Measurements from ENCODE around the gene TBXAS1.

TBXAS1 gene

DNA sequence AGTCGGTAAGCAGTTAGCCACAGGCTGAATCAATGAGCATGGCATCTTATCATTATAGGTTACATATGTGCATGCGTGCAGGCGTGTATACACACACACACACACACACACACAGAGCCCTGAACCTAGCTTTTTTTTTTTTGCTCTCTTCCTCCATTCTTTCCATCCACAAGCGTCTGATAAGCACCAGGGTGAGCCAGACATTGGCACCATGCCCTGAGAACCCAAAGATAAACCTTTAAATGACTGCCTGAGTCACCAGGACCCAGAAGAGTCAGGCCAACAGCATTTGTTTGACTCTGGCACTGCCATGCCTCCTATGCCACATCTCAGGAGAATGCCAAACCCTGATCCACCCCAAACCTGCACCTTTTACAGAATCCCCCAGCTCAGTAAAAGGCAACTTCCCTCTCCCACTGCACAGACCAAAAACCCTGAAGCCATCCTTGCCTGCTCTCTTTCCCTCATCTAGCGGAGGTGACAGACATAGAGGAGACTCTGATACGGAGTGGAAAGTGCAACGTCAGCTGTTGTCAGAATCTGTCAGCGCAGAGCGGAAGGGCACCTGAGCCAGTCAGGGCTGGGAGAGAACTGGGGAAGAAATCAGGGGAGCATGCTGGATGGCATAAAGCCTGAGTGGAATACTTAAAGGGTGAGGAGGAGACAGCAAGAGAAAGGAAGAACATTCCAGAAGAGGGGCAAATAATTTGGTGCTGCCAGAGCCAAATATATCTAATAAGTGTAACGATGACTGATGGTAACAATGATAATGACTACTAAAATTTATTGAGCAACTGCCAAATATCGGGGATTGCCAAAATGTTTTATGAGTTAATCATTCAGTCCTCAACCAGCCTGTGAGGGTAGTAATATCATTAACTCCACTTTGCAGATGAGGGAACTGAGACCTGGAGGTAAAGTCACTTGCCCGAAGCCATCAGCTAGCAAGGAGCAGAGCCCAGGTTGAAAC, 230.5 kb downstream of the TBXAS1 start:
- Histone ChIP-seq H2AFZ (ENCODE audit: low read length) (no peak overlapping the region), H3K4me1 (ENCODE audit: low read length) (peaks cover 4% of the 10 kb centered on the region), H3K9me3 (replicated peaks; ENCODE audit: insufficient read depth, low read length) (no peaks in the 10 kb centered on the region), H3K4me3 (ENCODE audit: low read length) (no peak overlapping the region), H3K36me3 (replicated peaks; ENCODE audit: insufficient read depth, low read length) (no peaks in the 10 kb centered on the region), H3K27ac (ENCODE audit: low read length) (no peak overlapping the region), H3K9me2 (replicated peaks; ENCODE audit: insufficient read depth, low read length) (no peaks in the 10 kb centered on the region), H3K4me2 (ENCODE audit: low read depth, low read length) (no peak overlapping the region), H3F3A (ENCODE audit: insufficient read depth, low read length) (no peaks in the 10 kb centered on the region), H3K79me2 (ENCODE audit: low read length) (no peaks in the 10 kb centered on the region), H3K27me3 (replicated peaks; ENCODE audit: insufficient read depth, low read length) (no peaks in the 10 kb centered on the region; the same call in 1 of the 2 replicates), H4K20me1 (ENCODE audit: insufficient read depth, low read length) (no peaks in the 10 kb centered on the region), H3K9ac (ENCODE audit: low read length) (no peak overlapping the region)
- no peak for TF ChIP-seq EZH2phosphoT487 (IDR thresholded peaks at IDR 0.05; ENCODE audit: low read length)
- TF ChIP-seq, protein P1, sequence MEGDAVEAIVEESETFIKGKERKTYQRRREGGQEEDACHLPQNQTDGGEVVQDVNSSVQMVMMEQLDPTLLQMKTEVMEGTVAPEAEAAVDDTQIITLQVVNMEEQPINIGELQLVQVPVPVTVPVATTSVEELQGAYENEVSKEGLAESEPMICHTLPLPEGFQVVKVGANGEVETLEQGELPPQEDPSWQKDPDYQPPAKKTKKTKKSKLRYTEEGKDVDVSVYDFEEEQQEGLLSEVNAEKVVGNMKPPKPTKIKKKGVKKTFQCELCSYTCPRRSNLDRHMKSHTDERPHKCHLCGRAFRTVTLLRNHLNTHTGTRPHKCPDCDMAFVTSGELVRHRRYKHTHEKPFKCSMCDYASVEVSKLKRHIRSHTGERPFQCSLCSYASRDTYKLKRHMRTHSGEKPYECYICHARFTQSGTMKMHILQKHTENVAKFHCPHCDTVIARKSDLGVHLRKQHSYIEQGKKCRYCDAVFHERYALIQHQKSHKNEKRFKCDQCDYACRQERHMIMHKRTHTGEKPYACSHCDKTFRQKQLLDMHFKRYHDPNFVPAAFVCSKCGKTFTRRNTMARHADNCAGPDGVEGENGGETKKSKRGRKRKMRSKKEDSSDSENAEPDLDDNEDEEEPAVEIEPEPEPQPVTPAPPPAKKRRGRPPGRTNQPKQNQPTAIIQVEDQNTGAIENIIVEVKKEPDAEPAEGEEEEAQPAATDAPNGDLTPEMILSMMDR (IDR thresholded peaks at IDR 0.05; ENCODE audit: low read length) = no peak
- TF ChIP-seq EZH2 (optimal IDR thresholded peaks at IDR 0.05; ENCODE audit: low read depth, low read length) = no peak
- DNase-seq = no peak

DNA sequence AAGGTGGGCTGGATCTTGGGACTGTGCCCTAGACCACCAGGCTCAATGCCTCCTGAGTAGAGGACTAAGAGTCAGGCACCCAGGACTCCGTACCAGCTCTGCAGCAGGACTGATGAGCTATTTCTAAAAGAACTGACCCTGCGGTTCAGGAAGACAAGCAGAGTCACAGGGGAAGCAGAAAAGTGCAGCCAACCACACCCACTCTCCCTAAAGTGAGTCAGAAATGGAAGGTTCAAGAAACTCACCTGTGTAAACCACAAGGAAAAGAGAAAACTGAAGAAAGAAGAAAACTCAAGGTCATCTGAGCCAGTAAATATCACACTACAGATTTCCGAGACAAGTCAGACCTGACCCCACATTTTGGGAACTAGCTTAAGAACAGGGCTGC, 231.2 kb downstream of the TBXAS1 start:
- Histone ChIP-seq H3K9me2 (replicated peaks; ENCODE audit: insufficient read depth, low read length) (no peaks in the 10 kb centered on the region), H4K20me1 (ENCODE audit: insufficient read depth, low read length) (no peaks in the 10 kb centered on the region), H3F3A (ENCODE audit: insufficient read depth, low read length) (no peaks in the 10 kb centered on the region), H3K79me2 (ENCODE audit: low read length) (no peaks in the 10 kb centered on the region), H3K27me3 (replicated peaks; ENCODE audit: insufficient read depth, low read length) (no peaks in the 10 kb centered on the region; the same call in 1 of the 2 replicates), H3K9me3 (replicated peaks; ENCODE audit: insufficient read depth, low read length) (no peaks in the 10 kb centered on the region), H3K9ac (ENCODE audit: low read length) (no peak overlapping the region), H3K4me1 (ENCODE audit: low read length) (no peaks in the 10 kb centered on the region), H3K27ac (ENCODE audit: low read length) (no peak overlapping the region), H3K36me3 (replicated peaks; ENCODE audit: insufficient read depth, low read length) (no peaks in the 10 kb centered on the region), H3K4me3 (ENCODE audit: low read length) (no peak overlapping the region), H2AFZ (ENCODE audit: low read length) (no peak overlapping the region), H3K4me2 (ENCODE audit: low read depth, low read length) (no peak overlapping the region)
- no peak for DNase-seq
- TF ChIP-seq, protein P1 (IDR thresholded peaks at IDR 0.05; ENCODE audit: low read length) = no peak
- TF ChIP-seq EZH2phosphoT487 (IDR thresholded peaks at IDR 0.05; ENCODE audit: low read length) (no peak), EZH2 (optimal IDR thresholded peaks at IDR 0.05; ENCODE audit: low read depth, low read length) (no peak)

DNA sequence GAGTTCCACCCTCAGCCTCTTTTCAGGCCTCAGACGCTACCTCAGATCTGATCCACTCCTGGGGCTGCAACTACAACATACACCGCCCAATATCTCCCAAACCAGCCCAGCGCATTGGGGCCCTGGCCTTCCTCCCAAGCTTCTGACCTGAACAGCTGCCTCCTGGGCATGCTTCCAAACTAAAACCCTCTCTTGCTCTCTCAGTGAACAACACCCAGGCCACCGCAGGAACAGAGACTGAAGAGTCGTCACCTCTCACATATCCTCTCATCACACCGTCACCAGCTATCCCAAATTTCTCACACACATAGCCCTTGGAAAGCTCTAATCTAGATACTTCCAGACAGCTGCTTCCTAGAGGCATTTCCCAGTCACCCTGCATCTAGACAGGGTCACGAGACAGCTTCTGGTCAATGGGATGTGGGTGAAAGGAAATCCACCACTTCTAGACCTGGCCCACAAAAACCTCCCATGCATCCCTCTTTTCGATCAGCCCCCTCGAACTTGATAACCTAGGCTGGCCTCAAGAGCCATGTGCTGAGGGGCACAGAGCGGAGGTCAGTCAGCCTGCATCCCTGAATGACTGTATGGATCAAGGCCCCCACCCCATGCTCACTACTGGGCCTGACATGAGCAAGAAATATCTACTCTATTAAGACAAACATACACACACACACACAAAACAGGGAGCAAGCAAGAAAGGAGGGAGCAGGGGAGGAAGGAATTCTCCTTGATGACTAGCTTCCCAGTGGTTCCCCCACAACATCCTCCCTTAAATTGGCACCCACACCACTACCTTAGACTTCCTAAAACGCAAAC, 231.9 kb downstream of the TBXAS1 start:
- Histone ChIP-seq H2AFZ (ENCODE audit: low read length) (no peak overlapping the region), H3K36me3 (replicated peaks; ENCODE audit: insufficient read depth, low read length) (no peaks in the 10 kb centered on the region)

More for the DNA sequence above, 231.9 kb downstream of the TBXAS1 start:
- Histone ChIP-seq H3K4me3 (ENCODE audit: low read length) (no peak overlapping the region), H3F3A (ENCODE audit: insufficient read depth, low read length) (no peaks in the 10 kb centered on the region), H3K9ac (ENCODE audit: low read length) (no peak overlapping the region), H3K4me1 (ENCODE audit: low read length) (no peaks in the 10 kb centered on the region), H3K9me3 (replicated peaks; ENCODE audit: insufficient read depth, low read length) (no peaks in the 10 kb centered on the region), H3K27ac (ENCODE audit: low read length) (no peak overlapping the region), H3K27me3 (replicated peaks; ENCODE audit: insufficient read depth, low read length) (no peaks in the 10 kb centered on the region; the same call in 1 of the 2 replicates), H3K9me2 (replicated peaks; ENCODE audit: insufficient read depth, low read length) (no peaks in the 10 kb centered on the region), H3K4me2 (ENCODE audit: low read depth, low read length) (no peak overlapping the region), H3K79me2 (ENCODE audit: low read length) (no peaks in the 10 kb centered on the region), H4K20me1 (ENCODE audit: insufficient read depth, low read length) (no peaks in the 10 kb centered on the region)
- TF ChIP-seq EZH2phosphoT487 (IDR thresholded peaks at IDR 0.05; ENCODE audit: low read length) = no peak
- TF ChIP-seq, protein P1 (IDR thresholded peaks at IDR 0.05; ENCODE audit: low read length) = no peak
- no peak for TF ChIP-seq EZH2 (optimal IDR thresholded peaks at IDR 0.05; ENCODE audit: low read depth, low read length)
- no peak for DNase-seq
